ENCODE results near the gene YWHAG. TPM values are rescaled to one million over a fixed set of nuclear protein-coding genes. Genes with fewer than 3 reads are reported as not detected.

YWHAG gene
- total and polyA plus RNA-seq, 9 of the 15 experiments (the other 6 are each of a cell fraction or from before 2014, with no cell fraction given): 30.4 to 246 (median 94.5) TPM

DNA sequence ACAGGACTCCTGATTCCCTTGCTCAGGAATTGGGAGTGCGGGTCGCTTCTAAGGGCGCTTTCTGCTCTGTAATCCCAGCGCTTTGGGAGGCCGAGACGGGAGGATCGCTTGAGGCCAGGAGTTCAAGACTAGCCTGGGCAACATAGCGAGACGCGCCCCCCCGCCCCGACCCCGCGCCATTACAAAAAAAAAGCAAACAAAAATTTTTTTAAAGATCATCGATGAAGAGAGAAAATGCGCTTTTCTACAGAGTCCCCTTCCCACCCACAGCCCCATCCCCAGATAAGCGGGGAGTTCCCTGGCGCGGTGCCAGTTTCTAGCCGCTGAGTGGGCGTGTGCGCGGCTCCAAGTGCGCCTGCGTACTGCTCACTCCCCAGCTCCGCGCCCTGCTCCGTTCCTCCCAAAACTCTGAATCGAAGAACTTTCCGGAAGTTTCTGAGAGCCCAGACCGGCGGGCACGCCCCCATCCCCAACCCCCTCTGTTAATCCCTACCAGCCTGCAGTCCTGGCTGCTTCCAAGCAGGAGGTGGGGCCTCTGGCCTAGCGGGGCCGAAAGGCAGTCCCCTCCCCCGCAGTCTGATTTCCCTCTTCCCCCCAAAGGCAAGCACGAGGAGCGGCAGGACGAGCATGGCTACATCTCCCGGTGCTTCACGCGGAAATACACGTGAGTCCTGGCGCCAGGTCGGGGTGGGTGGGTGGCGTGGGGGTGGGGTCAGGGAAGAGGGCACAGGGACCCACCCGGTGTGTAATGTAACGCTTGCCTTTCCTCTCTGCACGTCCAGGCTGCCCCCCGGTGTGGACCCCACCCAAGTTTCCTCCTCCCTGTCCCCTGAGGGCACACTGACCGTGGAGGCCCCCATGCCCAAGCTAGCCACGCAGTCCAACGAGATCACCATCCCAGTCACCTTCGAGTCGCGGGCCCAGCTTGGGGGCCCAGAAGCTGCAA lies 55.3 kb downstream of the YWHAG start:
- no TSS peak for BruUV-seq (replicated peaks)
- peaks cover 13% of the 10 kb centered on the region for H3K36me3 ChIP-seq (ENCODE audit: control insufficient read depth, insufficient read depth, low read length)
- ChIA-PET CTCF (ENCODE audit: low intra/inter-chr PET ratio) (interaction anchor here (1.9 kb wide), 1 partner anchor 11 kb away, joined by 9 read pairs; no protein-coding TSS in a partner anchor), POLR2A (interaction anchor here (0.6 to 2.4 kb wide), 8 partner anchors 11 to 393 kb away, joined by 3 to 12 read pairs (median 3); no protein-coding TSS in a partner anchor)
- ATAC-seq (peak; percentile 88), DNase-seq (ENCODE audit: extremely low read depth in 1 of 4, low spot score in 3 of 4) (peak; percentile 93 to 98 (median 95)), FAIRE-seq (peak; percentile 95)
- no peaks in the 10 kb centered on the region for H3K27me3 ChIP-seq (ENCODE audit: control insufficient read depth in 2 of 2, insufficient read depth in 2 of 2, low read length in 2 of 2)
- H3K9me3 ChIP-seq (replicated peaks; ENCODE audit: control insufficient read depth, insufficient read depth, low read depth, low read length): no peaks in the 10 kb centered on the region
- intact Hi-C loops (cut with micrococcal nuclease): loop anchor here (2.0 kb wide), 1 partner anchor 15 kb away; no protein-coding TSS in a partner anchor
- in situ Hi-C loops (cut with MboI): no loop called here
- H3K9ac ChIP-seq (ENCODE audit: insufficient read depth in 1 of 2, low read depth in 2 of 2, low read length in 2 of 2): peak overlapping the region; percentile 70 to 97
- 1% methylated on average over 45 of the region's 56 CpGs for WGBS (ENCODE audit: insufficient coverage, low coverage, missing lambda C conversion rate)
- H3K4me3 ChIP-seq: peak overlapping the region; percentile 66
- peaks cover 25% of the 10 kb centered on the region for H3K79me2 ChIP-seq (ENCODE audit: control insufficient read depth, insufficient read depth, low read length)
- H3K4me1 ChIP-seq (replicated peaks in 1 of 2; ENCODE audit: control insufficient read depth in 2 of 2, insufficient read depth in 2 of 2, low read length in 2 of 2): peaks cover 17 to 53% of the 10 kb centered on the region in 2 experiments
- H4K20me1 ChIP-seq (replicated peaks; ENCODE audit: control insufficient read depth, insufficient read depth, low read length): no peaks in the 10 kb centered on the region
- peak overlapping the region; percentile 81 for H3K27ac ChIP-seq (ENCODE audit: extremely low read depth, low read depth, low read length)
- H2AFZ ChIP-seq (ENCODE audit: low read depth, low read length): peak overlapping the region; percentile 99
- no peaks in the 10 kb centered on the region for H3K9me1 ChIP-seq (ENCODE audit: control insufficient read depth, insufficient read depth, low read length)
- H3K4me2 ChIP-seq (ENCODE audit: insufficient read depth, low read length): peak overlapping the region; percentile 77
- TF ChIP-seq NFE2 (IDR thresholded peaks at IDR 0.05; ENCODE audit: low read depth) (peak; percentile 4; the same call in 1 of the 2 replicates), ZNF583 (CRISPR knock-in tag; IDR thresholded peaks at IDR 0.05) (0 out of 2 replicates have a peak, but pooled peaks have one; percentile 7), TRIM24 (IDR thresholded peaks at IDR 0.05) (0 out of 4 replicates have a peak, but pooled peaks have one; percentile 18 to 26), EWSR1 (IDR thresholded peaks at IDR 0.05; ENCODE audit: borderline replicate concordance, low read depth, partially characterized antibody) (no peak), HDAC1 (IDR thresholded peaks at IDR 0.05) (peak in 1 of 2 experiments; percentile 90; a peak in 2 of 4 replicates), ELF1 (tag; IDR thresholded peaks at IDR 0.05) (peak; percentile 83), NFIX (CRISPR knock-in tag; IDR thresholded peaks at IDR 0.05; ENCODE audit: low read depth) (peak; percentile 99), MTA2 (IDR thresholded peaks at IDR 0.05; ENCODE audit: low read depth) (peak; percentile 37; the same call in 1 of the 2 replicates), HNRNPLL (IDR thresholded peaks at IDR 0.05; ENCODE audit: low read depth, low read length, poor library complexity, severe bottlenecking) (peak; percentile 79)
- TF ChIP-seq, protein P1, sequence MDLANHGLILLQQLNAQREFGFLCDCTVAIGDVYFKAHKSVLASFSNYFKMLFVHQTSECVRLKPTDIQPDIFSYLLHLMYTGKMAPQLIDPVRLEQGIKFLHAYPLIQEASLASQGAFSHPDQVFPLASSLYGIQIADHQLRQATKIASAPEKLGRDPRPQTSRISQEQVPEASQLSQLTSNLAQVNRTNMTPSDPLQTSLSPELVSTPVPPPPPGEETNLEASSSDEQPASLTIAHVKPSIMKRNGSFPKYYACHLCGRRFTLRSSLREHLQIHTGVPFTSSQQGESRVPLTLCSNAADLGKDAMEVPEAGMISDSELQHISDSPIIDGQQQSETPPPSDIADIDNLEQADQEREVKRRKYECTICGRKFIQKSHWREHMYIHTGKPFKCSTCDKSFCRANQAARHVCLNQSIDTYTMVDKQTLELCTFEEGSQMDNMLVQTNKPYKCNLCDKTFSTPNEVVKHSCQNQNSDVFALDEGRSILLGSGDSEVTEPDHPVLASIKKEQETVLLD (IDR thresholded peaks at IDR 0.05): peak; percentile 81
- TF ChIP-seq, protein P2, sequence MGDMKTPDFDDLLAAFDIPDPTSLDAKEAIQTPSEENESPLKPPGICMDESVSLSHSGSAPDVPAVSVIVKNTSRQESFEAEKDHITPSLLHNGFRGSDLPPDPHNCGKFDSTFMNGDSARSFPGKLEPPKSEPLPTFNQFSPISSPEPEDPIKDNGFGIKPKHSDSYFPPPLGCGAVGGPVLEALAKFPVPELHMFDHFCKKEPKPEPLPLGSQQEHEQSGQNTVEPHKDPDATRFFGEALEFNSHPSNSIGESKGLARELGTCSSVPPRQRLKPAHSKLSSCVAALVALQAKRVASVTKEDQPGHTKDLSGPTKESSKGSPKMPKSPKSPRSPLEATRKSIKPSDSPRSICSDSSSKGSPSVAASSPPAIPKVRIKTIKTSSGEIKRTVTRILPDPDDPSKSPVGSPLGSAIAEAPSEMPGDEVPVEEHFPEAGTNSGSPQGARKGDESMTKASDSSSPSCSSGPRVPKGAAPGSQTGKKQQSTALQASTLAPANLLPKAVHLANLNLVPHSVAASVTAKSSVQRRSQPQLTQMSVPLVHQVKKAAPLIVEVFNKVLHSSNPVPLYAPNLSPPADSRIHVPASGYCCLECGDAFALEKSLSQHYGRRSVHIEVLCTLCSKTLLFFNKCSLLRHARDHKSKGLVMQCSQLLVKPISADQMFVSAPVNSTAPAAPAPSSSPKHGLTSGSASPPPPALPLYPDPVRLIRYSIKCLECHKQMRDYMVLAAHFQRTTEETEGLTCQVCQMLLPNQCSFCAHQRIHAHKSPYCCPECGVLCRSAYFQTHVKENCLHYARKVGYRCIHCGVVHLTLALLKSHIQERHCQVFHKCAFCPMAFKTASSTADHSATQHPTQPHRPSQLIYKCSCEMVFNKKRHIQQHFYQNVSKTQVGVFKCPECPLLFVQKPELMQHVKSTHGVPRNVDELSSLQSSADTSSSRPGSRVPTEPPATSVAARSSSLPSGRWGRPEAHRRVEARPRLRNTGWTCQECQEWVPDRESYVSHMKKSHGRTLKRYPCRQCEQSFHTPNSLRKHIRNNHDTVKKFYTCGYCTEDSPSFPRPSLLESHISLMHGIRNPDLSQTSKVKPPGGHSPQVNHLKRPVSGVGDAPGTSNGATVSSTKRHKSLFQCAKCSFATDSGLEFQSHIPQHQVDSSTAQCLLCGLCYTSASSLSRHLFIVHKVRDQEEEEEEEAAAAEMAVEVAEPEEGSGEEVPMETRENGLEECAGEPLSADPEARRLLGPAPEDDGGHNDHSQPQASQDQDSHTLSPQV (IDR thresholded peaks at IDR 0.05): peak; percentile 56
- TF ChIP-seq, protein P3, sequence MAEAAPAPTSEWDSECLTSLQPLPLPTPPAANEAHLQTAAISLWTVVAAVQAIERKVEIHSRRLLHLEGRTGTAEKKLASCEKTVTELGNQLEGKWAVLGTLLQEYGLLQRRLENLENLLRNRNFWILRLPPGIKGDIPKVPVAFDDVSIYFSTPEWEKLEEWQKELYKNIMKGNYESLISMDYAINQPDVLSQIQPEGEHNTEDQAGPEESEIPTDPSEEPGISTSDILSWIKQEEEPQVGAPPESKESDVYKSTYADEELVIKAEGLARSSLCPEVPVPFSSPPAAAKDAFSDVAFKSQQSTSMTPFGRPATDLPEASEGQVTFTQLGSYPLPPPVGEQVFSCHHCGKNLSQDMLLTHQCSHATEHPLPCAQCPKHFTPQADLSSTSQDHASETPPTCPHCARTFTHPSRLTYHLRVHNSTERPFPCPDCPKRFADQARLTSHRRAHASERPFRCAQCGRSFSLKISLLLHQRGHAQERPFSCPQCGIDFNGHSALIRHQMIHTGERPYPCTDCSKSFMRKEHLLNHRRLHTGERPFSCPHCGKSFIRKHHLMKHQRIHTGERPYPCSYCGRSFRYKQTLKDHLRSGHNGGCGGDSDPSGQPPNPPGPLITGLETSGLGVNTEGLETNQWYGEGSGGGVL (CRISPR knock-in tag; IDR thresholded peaks at IDR 0.05): no peak
